ENCODE measurements around the gene PKNOX2. TPM values are rescaled to one million over a fixed set of nuclear protein-coding genes. Genes with fewer than 3 reads are reported as not detected.

PKNOX2 gene
- total RNA-seq, 1 experiment from 2014 or later = 3.7 TPM

DNA sequence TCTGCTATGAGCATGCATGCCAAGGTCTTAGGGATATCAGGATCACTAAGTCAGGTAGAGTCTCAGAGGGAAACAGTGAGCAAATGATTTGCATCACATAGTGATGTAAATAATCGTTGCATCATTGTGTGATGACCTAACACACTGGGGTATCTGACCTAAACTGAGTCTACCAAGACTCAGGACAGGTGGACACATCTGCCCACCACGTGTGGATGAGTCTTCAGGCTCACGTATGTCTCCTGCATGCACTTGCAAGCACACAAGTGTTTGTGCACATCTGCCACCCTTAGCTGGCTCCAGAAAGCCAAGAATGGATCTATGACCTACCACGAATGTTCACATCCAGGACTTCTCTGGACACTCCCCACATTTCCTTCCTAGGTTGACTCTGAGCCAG, 220.3 kb downstream of the PKNOX2 start:
- CTCF ChIA-PET = no interaction called here
- no peak for ATAC-seq
- H3K4me1 Mint-ChIP-seq = peaks cover 23% of the 10 kb centered on the region
- no peak overlapping the region for H3K27ac Mint-ChIP-seq
- no peak for DNase-seq (ENCODE audit: low spot score)
- H3K9me3 Mint-ChIP-seq = no peaks in the 10 kb centered on the region
- H3K27me3 Mint-ChIP-seq (ENCODE audit: low read depth) = no peaks in the 10 kb centered on the region
- no peaks in the 10 kb centered on the region for H3K36me3 Mint-ChIP-seq
- H3K4me3 Mint-ChIP-seq = no peak overlapping the region
- TF ChIP-seq SP1 (CRISPR knock-in tag; conservative IDR thresholded peaks at IDR 0.05) (no peak), NFYB (CRISPR knock-in tag; conservative IDR thresholded peaks at IDR 0.05; ENCODE audit: low read depth) (no peak), CREB1 (CRISPR knock-in tag; IDR thresholded peaks at IDR 0.05) (no peak), FOXP1 (CRISPR knock-in tag; IDR thresholded peaks at IDR 0.05; ENCODE audit: borderline replicate concordance) (no peak), ESRRA (CRISPR knock-in tag; IDR thresholded peaks at IDR 0.05; ENCODE audit: borderline replicate concordance) (no peak), ATF1 (CRISPR knock-in tag; IDR thresholded peaks at IDR 0.05) (no peak), FOXJ3 (CRISPR knock-in tag; IDR thresholded peaks at IDR 0.05; ENCODE audit: borderline replicate concordance) (no peak)
- TF ChIP-seq, protein P1, sequence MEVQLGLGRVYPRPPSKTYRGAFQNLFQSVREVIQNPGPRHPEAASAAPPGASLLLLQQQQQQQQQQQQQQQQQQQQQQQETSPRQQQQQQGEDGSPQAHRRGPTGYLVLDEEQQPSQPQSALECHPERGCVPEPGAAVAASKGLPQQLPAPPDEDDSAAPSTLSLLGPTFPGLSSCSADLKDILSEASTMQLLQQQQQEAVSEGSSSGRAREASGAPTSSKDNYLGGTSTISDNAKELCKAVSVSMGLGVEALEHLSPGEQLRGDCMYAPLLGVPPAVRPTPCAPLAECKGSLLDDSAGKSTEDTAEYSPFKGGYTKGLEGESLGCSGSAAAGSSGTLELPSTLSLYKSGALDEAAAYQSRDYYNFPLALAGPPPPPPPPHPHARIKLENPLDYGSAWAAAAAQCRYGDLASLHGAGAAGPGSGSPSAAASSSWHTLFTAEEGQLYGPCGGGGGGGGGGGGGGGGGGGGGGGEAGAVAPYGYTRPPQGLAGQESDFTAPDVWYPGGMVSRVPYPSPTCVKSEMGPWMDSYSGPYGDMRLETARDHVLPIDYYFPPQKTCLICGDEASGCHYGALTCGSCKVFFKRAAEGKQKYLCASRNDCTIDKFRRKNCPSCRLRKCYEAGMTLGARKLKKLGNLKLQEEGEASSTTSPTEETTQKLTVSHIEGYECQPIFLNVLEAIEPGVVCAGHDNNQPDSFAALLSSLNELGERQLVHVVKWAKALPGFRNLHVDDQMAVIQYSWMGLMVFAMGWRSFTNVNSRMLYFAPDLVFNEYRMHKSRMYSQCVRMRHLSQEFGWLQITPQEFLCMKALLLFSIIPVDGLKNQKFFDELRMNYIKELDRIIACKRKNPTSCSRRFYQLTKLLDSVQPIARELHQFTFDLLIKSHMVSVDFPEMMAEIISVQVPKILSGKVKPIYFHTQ (CRISPR knock-in tag; IDR thresholded peaks at IDR 0.05) = no peak
- TF ChIP-seq, protein P2, sequence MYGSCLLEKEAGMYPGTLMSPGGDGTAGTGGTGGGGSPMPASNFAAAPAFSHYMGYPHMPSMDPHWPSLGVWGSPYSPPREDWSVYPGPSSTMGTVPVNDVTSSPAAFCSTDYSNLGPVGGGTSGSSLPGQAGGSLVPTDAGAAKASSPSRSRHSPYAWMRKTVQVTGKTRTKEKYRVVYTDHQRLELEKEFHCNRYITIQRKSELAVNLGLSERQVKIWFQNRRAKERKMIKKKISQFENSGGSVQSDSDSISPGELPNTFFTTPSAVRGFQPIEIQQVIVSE (CRISPR knock-in tag; IDR thresholded peaks at IDR 0.05; ENCODE audit: borderline replicate concordance) = no peak
- POLR2A ChIA-PET = no interaction called here

DNA sequence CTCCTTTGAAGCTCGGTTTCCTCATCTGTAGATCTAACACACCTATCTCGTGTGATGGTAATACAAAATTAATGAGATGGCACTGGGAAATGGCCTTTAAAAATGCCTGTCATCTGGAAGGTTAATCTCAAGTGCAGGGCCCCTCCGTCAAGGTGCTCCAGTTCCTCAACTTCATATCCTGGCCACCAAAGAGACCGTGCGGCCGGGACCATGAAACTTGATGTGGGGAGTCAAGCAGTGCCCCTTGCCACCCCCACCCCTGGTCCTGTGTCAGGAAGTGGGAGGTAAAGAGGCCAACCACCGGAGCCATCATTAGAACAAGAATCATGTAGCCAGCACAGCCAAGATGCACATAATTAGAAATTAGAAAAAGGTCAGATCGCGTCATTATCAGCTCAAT, 223.3 kb downstream of the PKNOX2 start:
- TF ChIP-seq ESRRA (CRISPR knock-in tag; IDR thresholded peaks at IDR 0.05; ENCODE audit: borderline replicate concordance) (no peak), ETV6 (CRISPR knock-in tag; IDR thresholded peaks at IDR 0.05) (no peak), CREM (CRISPR knock-in tag; IDR thresholded peaks at IDR 0.05) (no peak), GRHL2 (CRISPR knock-in tag; IDR thresholded peaks at IDR 0.05; ENCODE audit: insufficient replicate concordance, severe bottlenecking) (no peak), ZNF671 (CRISPR knock-in tag; IDR thresholded peaks at IDR 0.05) (no peak), TCF7 (CRISPR knock-in tag; IDR thresholded peaks at IDR 0.05; ENCODE audit: low read depth) (no peak), TP53 (CRISPR knock-in tag; IDR thresholded peaks at IDR 0.05) (no peak), NR2C2 (CRISPR knock-in tag; IDR thresholded peaks at IDR 0.05) (no peak), RORB (CRISPR knock-in tag; IDR thresholded peaks at IDR 0.05) (no peak), HMGA2 (CRISPR knock-in tag; IDR thresholded peaks at IDR 0.05) (no peak), ZNF317 (CRISPR knock-in tag; IDR thresholded peaks at IDR 0.05; ENCODE audit: borderline replicate concordance, low read depth) (no peak), MYBL2 (CRISPR knock-in tag; IDR thresholded peaks at IDR 0.05) (no peak), TEAD4 (CRISPR knock-in tag; IDR thresholded peaks at IDR 0.05) (no peak)
- TF ChIP-seq, protein P3, sequence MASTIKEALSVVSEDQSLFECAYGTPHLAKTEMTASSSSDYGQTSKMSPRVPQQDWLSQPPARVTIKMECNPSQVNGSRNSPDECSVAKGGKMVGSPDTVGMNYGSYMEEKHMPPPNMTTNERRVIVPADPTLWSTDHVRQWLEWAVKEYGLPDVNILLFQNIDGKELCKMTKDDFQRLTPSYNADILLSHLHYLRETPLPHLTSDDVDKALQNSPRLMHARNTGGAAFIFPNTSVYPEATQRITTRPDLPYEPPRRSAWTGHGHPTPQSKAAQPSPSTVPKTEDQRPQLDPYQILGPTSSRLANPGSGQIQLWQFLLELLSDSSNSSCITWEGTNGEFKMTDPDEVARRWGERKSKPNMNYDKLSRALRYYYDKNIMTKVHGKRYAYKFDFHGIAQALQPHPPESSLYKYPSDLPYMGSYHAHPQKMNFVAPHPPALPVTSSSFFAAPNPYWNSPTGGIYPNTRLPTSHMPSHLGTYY (CRISPR knock-in tag; IDR thresholded peaks at IDR 0.05) = no peak
- TF ChIP-seq, protein P4, sequence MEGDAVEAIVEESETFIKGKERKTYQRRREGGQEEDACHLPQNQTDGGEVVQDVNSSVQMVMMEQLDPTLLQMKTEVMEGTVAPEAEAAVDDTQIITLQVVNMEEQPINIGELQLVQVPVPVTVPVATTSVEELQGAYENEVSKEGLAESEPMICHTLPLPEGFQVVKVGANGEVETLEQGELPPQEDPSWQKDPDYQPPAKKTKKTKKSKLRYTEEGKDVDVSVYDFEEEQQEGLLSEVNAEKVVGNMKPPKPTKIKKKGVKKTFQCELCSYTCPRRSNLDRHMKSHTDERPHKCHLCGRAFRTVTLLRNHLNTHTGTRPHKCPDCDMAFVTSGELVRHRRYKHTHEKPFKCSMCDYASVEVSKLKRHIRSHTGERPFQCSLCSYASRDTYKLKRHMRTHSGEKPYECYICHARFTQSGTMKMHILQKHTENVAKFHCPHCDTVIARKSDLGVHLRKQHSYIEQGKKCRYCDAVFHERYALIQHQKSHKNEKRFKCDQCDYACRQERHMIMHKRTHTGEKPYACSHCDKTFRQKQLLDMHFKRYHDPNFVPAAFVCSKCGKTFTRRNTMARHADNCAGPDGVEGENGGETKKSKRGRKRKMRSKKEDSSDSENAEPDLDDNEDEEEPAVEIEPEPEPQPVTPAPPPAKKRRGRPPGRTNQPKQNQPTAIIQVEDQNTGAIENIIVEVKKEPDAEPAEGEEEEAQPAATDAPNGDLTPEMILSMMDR (IDR thresholded peaks at IDR 0.05) = no peak
- TF ChIP-seq, protein P5, sequence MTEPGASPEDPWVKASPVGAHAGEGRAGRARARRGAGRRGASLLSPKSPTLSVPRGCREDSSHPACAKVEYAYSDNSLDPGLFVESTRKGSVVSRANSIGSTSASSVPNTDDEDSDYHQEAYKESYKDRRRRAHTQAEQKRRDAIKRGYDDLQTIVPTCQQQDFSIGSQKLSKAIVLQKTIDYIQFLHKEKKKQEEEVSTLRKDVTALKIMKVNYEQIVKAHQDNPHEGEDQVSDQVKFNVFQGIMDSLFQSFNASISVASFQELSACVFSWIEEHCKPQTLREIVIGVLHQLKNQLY (CRISPR knock-in tag; IDR thresholded peaks at IDR 0.05) = no peak
- no peaks in the 10 kb centered on the region for H3K27me3 Mint-ChIP-seq (ENCODE audit: low read depth)
- ATAC-seq (no peak), DNase-seq (ENCODE audit: low spot score) (no peak)
- no peaks in the 10 kb centered on the region for H3K36me3 Mint-ChIP-seq
- H3K9me3 Mint-ChIP-seq = no peaks in the 10 kb centered on the region
- CTCF ChIA-PET = interaction anchor here (1.0 kb wide), 1 partner anchor 246 kb away, joined by 3 read pairs; no protein-coding TSS in a partner anchor
- H3K27ac Mint-ChIP-seq = no peak overlapping the region
- POLR2A ChIA-PET = no interaction called here
- no peak overlapping the region for H3K4me3 Mint-ChIP-seq
- H3K4me1 Mint-ChIP-seq = peaks cover 30% of the 10 kb centered on the region

All from WTC11 (cell line).